ENCODE data around the gene ACER1.

The ACER1 gene

GRCh38 chr19:6268382-6268771 lies 65.0 kb downstream of the ACER1 start:
- no peak for DNase-seq (ENCODE audit: low read depth in 2 of 2)

GRCh38 chr19:6267552-6268381 lies 65.6 kb downstream of the ACER1 start:
- no peak for DNase-seq (ENCODE audit: low read depth in 2 of 2)

GRCh38 chr19:6264803-6265202 lies 68.6 kb downstream of the ACER1 start:
- no peak for DNase-seq (ENCODE audit: low read depth in 2 of 2)

GRCh38 chr19:6263735-6264444 lies 69.5 kb downstream of the ACER1 start:
- no peak for DNase-seq (ENCODE audit: low read depth in 2 of 2)

- no peak for DNase-seq (ENCODE audit: low read depth in 2 of 2)
Measured at GRCh38 chr19:6263306-6263705, 70.1 kb downstream of the ACER1 start.

GRCh38 chr19:6262519-6262918 lies 70.9 kb downstream of the ACER1 start:
- DNase-seq (ENCODE audit: low read depth in 2 of 2), result no peak

- no peak for DNase-seq (ENCODE audit: low read depth in 2 of 2)
Measured at GRCh38 chr19:6261883-6262282, 71.5 kb downstream of the ACER1 start.

GRCh38 chr19:6260912-6261650 lies 72.3 kb downstream of the ACER1 start:
- no peak for DNase-seq (ENCODE audit: low read depth in 2 of 2)

GRCh38 chr19:6260376-6260775 lies 73.0 kb downstream of the ACER1 start:
- DNase-seq (ENCODE audit: low read depth in 2 of 2), result no peak

GRCh38 chr19:6259312-6259861 lies 74.0 kb downstream of the ACER1 start:
- no peak for DNase-seq (ENCODE audit: low read depth in 2 of 2)

- no peak for DNase-seq (ENCODE audit: low read depth in 2 of 2)
Measured at GRCh38 chr19:6258812-6259311, 74.5 kb downstream of the ACER1 start.

All from stimulated activated CD4-positive, alpha-beta T cell treated with anti-CD3 and anti-CD28 coated beads, Interleukin-4, amount 100 ng/mL, for 48 hours (primary cell).